ENCODE results near the gene ADGRF5.
"Not testable (repeated sequence)": the region's sequence is repeated elsewhere in the genome, so short reads cannot be mapped to it uniquely, and the experiment has no call there.

Gene ADGRF5

GRCh38 chr6:46893648-46894047, 28.1 kb downstream of the ADGRF5 start:
- DNase-seq = no peak

DNA sequence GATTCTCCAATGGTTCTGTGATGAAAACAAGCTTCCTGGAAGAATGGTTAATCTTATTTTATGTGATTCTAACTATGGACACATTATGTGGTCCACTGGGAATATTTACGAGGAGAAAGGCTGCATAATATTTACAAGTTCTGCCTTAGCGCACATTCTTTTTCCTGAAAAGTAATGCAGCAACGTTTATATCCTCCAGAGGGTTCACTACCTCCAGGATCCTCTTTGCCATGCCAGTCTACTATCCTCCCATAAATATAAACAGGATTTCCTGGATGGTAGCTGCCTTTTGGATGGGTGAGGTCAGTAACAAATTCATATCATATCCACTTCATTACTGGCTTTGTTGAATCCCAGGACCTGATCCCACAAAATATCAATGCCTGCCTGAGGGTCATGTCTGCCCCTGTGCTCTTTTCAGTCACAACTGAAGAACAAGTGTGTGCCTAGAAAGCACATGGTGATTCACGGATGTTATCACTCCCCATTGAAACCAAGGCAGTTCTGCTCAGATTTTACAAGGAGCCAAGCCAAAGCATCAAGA, 30.4 kb downstream of the ADGRF5 start:
- DNase-seq = no peak

DNA sequence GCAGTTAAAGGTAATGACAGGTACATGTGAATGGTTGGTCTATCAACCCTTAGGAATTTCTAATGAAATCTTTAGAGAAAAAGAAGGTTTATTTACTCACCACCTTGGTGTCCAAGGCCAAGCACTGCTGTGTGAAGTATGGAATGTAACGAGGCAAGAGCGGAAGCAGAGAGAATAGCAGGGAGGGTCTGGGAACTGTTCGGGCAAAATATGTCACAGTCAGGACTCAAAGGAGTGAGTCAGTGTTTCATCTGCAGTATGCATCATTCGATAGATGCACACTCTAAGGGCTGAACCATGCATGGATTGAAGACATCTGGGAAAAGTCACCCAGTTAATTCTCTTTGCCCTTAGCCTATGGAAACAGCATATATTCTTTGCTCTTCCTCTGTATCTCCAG, 33.2 kb downstream of the ADGRF5 start:
- DNase-seq = no peak

DNA sequence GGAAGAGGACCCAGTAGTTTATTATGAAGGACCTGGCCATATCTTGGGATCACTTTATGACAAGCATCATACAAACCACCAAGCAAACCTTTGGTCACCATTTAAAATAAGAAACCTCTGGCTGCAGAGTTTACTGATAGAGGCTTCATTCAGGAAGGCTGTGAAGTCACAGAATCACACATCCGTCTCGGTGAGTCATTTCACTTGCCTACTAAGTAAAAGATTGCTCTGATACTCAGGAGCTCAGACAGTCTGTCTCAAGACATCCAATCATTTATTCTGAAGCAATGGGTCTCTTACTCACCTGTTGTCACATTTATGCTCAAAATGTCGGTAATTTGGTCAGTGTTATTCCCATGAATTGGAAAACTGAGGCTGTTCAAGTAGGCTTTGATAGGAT, 33.7 kb downstream of the ADGRF5 start:
- DNase-seq = no peak

GRCh38 chr6:46882645-46883044, 39.1 kb downstream of the ADGRF5 start:
- DNase-seq = no peak

DNA sequence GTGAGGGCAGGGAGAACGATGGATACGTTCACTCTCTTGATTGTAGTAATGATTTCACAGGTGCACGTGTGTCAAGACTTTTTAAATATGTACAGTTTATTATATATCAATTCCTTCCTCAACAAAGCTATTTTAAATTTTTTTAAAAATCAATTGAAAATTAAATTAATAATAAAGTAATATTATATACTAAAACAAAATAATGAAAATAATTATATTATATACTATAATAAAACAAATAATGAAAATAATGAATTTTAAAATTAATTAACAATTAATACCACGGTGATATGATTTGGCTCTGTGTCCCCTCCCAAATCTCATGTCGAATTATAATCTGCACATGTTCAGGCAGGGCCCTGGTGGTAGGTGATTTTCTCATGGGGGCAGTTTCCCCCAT, 42.7 kb downstream of the ADGRF5 start:
- no peak for DNase-seq

DNA sequence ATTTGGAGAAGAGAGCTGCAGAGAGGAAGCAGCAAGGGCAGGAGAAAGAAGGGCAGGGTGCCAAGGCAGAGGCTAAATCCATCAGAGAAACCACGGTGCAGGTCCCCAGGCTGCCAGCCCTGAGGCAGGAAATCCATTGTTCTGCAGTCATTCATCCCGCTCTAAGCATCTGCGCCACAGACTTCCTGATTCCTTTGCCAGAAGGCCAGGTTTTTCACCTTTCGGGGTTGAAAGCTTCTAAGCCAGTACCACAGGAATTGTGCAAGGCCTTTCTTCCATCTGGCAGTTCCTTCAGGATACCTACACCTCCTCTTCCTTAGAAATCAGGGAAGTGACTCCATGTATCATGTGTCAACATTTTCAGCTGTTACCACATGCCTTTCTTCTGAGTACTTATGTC, 45.6 kb downstream of the ADGRF5 start:
- no peak for DNase-seq

- DNase-seq = no peak
These were observed 54.3 kb downstream of the ADGRF5 start for GRCh38 chr6:46867411-46867810.

- no peak for DNase-seq
These were observed 56.5 kb downstream of the ADGRF5 start for GRCh38 chr6:46865221-46865620.

GRCh38 chr6:46863791-46864190, 57.9 kb downstream of the ADGRF5 start:
- DNase-seq = no peak

- no peak for DNase-seq
These were observed 59.4 kb downstream of the ADGRF5 start for GRCh38 chr6:46862381-46862780.

DNA sequence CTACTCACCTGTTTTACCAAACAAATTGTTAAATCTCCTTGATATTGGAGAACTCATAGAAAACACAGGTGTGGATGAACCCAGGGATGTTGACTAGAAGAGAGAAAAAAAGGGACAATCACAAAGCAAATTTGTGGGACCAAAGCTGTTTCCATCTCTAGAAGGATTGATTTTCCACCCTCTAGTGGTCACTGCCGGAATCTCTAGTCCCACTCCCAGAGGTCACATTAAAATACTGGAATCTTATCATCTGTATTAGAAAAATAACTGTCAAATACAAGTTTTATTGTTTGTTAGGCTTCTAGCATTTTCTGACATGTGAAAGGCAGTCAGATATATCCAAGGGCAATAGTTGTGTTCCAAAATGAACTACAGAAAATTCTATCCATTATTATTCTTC, 65.8 kb downstream of the ADGRF5 start:
- DNase-seq = peak in 1 of 2 donors; percentile 79

DNA sequence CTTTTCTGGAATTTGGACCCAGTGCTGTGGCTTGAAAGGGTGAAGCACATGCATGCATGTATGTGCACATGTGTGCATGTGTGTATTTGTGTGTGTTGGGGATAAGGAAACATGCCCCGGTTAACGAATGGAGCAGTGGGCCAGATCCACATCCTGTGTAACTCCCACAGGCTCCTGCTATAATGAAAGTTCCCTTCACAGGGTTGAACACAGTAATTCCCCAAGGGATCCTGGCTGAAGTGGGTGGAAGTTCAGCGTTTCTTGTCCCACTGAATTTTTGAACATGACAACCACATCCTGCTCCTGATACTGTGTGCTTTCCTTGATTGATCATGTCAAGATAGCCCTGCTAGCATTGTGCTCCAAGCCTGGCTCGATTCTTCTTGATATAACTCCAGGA, 70.2 kb downstream of the ADGRF5 start:
- not testable (repeated sequence) for DNase-seq

- peak; percentile 25 to 46 for DNase-seq
These were observed 70.9 kb downstream of the ADGRF5 start for GRCh38 chr6:46850792-46851191.

DNA sequence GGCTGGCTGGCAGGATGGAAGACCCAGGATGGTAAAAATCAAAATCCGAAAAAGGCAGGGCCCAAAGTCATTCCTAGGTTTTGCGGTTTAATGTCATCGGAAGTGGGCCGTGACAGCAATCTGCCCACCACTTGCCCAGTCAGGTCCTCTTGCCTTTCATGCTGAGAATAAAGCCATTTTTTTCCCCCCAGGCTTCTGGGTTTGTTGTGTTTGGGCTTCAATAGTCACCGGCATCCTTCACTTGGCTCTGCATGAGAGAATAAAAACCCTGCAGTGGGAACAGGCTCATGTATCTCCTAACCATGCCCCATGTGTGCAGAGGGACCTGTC, 72.4 kb downstream of the ADGRF5 start:
- DNase-seq = no peak

DNA sequence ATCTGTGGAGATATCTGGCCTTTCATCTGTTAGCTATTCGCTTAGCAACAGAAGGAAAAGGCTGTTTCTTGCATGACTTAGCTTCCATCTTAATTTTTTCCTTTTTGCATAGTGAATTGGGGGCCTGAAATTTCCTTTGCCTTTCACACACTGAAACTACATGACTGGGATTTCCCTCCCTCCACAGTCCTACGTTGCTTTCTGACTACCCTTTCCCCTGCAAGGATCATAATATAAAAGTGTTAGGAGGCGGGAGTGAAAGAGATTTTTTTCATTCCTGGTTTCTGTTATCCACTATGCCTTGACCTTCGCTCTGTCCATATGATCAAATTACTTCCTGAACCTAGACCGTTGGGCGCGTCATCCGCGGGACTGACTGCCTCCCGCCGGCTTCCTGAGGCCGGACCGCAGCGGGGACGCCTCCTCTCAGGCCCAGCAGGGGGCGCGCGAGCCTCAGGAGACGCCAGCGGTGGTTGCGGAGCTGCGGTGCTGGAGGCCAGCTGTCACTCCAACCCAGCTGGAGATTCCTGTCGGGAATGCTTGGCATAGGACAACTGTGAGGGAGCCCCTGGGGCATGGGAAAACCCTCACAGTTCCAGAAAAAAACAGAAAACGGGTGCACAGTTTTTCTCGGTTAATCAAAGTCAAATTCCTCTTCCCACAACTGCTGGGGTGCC, 72.9 kb downstream of the ADGRF5 start:
- peak; percentile 74 to 89 for DNase-seq

GRCh38 chr6:46845126-46845525, 76.6 kb downstream of the ADGRF5 start:
- no peak for DNase-seq

- not testable (repeated sequence) for DNase-seq
These were observed 79.4 kb downstream of the ADGRF5 start for GRCh38 chr6:46842252-46842846.

GRCh38 chr6:46838033-46838432, 83.7 kb downstream of the ADGRF5 start:
- DNase-seq = no peak

DNA sequence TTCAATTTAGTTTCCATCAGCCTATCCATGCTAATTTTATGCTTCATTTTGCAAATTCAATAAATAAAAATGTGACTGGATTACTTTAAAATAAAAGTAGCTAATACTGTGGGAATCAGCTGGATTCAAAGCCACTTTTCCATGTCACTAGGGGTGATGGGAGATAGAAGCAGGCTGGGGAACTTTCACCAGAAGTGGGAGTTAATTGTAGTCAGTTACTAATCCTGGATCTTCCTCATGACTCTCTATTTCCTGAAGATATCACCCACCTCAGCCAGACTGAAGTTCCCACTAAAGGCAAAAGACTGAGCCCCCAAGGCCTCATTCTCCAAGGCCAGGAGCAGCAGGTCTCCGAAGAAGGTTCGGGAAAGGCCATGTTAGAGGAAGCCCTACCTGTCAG, 86.7 kb downstream of the ADGRF5 start:
- peak; percentile 20 to 50 for DNase-seq

DNA sequence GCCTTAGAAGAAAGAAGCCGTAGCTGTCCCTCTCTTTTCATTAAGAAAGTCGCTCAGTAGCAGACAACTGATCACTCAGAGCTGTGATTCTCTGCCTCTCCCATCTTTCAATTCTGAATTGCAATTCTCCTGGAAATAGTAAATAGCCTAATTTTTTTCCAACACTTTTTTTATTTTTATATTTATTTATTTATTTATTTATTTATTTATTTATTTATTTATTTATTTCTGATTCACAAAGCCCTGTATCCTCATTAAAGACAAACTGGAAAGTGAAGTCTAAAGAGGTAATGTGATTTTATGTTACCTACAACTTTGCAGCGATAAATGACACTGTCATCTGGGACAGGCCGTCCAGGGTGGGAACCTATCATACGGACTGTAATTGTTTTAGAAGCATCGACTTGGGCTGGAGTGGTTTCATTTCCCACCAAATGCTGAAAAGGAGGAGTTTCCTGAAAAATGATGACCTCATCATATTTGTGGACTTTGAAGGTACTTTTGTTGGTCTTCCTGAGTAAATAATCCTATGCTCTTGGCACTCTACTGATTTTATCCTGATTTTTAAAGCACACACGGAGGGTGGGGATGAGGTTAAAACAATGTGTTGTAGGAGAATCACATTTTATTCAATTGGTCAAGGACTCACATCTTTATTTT, 87.4 kb downstream of the ADGRF5 start:
- DNase-seq = peak; percentile 15 to 27

- DNase-seq = peak in 1 of 2 donors; percentile 0
These were observed 88.9 kb downstream of the ADGRF5 start for GRCh38 chr6:46832816-46833215.

DNA sequence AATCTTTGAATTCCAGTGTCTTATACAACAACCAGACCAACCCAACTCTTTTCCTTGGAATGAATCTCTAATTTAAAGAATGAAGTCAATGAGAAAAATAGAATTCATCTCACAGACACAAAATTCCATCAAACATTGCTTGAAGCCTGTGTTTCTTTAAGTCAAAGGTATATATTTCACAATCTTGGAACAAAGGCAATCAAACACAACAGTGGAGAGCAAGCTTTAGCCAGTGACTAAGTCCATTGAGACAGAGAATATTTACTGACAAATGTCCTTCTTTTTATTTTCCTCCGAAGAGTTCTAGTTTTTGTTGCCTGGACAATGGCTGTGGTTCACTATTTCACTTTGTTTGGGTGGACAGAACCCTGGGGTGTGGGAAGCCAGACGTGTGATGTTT, 92.8 kb downstream of the ADGRF5 start:
- DNase-seq = no peak

DNA sequence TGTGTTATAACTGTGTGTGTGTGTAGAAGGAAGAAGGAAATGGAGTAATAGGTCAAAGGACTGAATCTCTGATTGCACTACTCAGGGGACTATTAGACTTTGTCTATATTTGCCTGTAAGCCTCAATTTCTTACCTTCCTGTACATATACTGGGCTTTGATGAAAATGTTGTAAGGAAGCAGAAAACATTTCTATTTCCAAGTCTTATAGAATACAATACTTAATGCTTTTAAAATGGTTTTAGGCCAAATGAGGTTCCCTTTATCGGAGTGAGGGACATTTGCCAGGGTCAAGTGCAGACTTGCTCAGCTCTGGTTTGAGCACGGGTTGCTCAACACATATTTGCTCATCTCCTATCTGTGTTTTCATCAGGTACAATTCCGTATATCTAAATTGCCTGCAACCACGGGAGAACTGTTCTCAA, 100.3 kb downstream of the ADGRF5 start:
- no peak for DNase-seq
